Raji (cell line): ENCODE results near the gene GRID1.

Source experiments
- POLR2A ChIP-seq: IDR thresholded peaks from 2 replicates; pipeline ENCODE4 v1.6.1; 2011; ENCODE audit warnings: low read depth, low read length, control low read depth; ENCODE audit not compliant: insufficient read depth

GRID1 gene

DNA sequence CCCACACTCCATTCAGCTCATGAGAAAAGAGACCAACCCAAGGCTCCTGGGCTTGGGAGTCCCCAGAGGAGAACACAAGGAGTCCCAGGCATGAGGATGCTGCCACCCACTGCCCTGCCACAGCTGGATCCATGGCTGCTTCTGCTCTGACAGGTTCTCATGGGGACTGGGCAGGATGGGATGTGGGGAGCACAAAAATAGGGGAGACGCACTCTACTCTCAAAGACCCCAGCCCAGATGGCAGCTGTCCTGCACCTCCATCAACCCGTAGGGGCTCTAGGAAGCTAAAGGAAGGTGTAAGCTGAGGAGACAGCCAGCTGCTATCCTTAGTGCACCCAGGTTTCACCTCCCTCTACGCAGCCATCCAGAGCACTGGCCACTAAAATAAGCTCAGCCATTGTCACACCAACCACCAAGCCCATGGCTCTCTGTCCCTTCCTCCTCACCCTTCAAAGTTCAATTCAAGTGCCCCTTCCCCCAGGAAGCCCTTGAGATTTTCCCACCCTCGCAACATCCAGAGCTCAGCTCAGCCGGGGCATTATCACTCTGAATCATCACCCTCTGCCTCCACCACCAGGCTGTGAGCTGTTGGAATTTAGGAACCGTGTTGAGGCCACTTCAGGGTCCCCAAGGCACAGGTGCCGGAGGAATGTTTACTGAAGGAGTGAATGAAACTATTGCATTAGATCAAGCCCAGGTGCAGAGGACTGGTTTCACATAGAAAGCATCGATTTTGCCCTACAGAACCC is 142.1 kb downstream of the GRID1 start:
- TF ChIP-seq POLR2A = no peak

- no peak for TF ChIP-seq POLR2A
Observed at GRCh38 chr10:86223256-86223655, 143.3 kb downstream of the GRID1 start.

DNA sequence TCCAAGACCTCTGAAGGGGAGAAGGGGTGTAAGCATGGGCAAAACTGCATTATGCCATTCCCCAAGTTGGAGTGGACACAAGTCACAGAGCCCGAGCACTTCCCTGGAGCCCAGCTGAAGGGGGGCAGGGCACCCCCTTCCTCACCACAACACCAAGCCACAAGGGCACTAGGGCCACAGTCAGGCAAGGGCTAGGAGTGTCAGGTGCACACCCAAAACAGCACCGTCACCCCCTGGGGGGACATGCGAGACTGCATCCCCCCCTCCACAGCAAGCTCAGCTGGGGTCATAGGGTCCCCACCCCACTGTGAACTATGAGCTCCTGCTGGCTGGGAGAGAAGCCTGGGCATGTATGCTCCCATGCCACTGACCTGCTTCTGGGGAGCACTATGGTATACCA is 143.9 kb downstream of the GRID1 start:
- TF ChIP-seq POLR2A = no peak

- no peak for TF ChIP-seq POLR2A
Observed at GRCh38 chr10:86222336-86222650, 144.3 kb downstream of the GRID1 start.

- no peak for TF ChIP-seq POLR2A
Observed at GRCh38 chr10:86221442-86222335, 144.9 kb downstream of the GRID1 start.

DNA sequence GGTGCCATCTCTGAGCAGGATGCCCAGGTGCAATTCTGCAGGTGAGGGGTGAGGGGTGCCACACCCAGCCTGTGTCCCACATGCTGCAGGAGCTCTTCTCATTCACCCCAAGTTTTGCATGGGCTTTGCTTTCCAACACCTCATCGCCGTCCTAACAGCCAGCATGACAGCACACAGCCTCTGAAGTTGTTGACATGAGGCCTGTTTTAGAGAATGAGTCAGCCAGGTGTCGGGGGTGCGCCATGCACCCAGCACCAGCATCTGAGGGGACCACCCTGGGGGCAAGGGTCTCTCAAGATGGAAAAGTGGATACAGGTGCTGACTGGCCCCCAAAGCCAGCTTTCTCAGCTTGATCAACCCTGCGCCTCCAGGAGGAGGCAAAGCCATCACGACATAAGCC is 146.0 kb downstream of the GRID1 start:
- no peak for TF ChIP-seq POLR2A

DNA sequence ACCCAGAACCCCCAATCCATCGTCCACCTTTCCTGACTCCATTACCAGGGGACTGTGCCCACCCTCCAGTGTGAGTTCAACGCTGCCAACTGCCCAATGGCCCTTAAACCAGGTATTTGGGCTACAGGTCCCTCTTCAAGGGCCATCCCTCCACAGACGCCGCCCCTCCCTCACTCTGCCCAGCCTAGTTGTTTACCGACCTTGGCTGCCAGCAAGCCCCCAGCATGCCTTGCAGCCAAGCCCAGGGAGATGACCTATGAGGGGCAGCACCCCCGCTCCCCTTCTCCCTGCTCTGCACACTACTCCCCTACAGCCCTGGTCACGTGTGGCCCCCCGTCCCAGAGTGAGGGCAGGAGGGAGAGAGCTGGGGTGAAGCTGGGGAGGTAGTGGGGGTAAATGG is 147.3 kb downstream of the GRID1 start:
- TF ChIP-seq POLR2A = no peak

DNA sequence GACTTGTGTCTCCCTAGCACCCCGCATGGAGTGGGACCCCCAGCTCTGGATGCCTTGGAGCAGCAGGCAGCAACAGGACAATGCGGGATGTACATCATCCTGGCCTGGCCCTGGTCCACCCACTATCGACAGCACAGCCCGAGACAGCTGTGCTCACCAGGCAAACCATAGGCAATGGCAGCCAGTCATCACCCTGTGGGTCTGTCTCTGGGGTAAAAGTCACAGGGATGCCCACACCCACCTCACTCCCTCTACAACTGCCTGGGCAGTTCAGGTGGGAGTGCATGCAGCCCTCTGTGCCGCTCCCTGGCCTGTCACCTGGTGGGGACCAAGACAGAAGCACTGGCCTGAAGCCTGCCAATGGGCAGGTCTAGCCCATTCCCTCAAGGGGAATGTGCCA is 147.8 kb downstream of the GRID1 start:
- no peak for TF ChIP-seq POLR2A

GRCh38 chr10:86218160-86218559 is 148.4 kb downstream of the GRID1 start:
- no peak for TF ChIP-seq POLR2A

GRCh38 chr10:86217371-86218080 is 149.1 kb downstream of the GRID1 start:
- TF ChIP-seq POLR2A = no peak

DNA sequence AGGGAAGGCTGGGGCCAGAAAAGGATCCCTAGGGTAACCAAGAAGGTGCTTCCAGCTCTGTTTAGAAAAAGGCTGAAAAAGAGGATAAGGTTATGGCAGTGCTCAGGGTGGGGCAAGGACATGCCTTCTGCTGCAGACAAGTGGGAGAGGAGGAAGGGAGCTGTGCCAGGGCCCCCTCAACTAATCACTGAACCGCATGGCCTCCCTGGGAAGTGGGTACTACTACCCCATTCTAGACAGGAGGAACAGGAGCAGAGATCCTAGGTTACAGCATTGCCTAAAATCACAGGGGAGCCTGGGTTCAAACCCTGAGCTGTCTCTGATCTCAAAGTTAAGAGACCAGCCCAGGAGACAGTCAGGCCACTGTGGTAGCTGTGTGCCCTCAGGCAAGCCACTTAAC is 149.7 kb downstream of the GRID1 start:
- TF ChIP-seq POLR2A = no peak

DNA sequence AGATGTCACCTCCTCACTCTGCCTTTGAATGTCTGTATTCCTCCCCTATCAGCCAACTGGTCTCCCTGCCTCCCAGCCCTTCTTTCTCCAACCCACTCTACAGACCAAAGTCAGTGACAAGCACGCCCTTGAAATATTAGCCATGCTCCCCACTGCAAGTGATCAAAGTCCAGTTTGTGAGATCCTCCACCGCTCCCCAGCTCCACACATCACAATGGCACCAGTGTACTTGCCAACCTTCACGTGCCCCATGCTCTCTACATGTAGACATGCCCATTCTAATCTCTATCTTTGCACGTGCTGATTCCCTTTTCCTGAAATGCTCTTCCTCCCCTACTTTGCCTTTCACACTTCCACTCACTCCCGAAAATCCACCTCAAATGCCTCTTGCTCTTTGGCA is 150.9 kb downstream of the GRID1 start:
- no peak for TF ChIP-seq POLR2A

GRCh38 chr10:86215046-86215445 is 151.5 kb downstream of the GRID1 start:
- no peak for TF ChIP-seq POLR2A

DNA sequence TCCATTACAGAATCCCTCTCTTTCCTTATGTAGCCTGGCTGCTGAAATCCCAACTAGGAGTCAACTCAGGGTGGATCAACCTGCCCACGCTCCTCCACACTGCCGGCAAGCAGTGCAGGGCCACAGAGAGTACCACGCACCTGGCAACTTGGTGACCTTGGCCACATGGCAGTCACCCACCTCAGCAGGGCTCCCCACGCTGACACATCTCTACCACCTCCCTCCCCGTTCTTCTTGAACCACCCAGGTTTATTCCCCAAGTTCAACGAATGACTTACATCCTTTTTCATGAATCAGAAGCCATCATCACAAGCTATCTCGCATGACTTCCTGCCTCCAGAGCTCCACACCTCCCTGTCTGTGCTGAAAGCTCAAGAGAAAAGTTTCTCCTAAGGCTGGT is 153.4 kb downstream of the GRID1 start:
- no peak for TF ChIP-seq POLR2A

DNA sequence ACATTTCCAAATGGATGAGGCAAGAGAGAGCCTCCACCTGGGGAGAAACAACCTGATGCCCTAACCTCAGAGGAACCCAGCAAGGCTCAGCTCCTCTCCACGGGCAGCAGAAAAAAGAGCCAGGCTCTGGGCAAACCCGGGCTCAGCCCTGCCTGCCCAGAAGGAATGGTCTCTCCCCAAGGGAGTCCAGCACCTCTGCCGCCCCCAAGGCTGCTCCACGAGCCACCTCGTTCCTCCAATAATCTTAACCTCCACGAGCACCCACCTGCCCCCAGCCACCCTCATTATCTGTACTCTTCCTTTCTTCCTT is 154.2 kb downstream of the GRID1 start:
- no peak for TF ChIP-seq POLR2A
